ENCODE results near the gene OPA1.

The OPA1 gene

DNA sequence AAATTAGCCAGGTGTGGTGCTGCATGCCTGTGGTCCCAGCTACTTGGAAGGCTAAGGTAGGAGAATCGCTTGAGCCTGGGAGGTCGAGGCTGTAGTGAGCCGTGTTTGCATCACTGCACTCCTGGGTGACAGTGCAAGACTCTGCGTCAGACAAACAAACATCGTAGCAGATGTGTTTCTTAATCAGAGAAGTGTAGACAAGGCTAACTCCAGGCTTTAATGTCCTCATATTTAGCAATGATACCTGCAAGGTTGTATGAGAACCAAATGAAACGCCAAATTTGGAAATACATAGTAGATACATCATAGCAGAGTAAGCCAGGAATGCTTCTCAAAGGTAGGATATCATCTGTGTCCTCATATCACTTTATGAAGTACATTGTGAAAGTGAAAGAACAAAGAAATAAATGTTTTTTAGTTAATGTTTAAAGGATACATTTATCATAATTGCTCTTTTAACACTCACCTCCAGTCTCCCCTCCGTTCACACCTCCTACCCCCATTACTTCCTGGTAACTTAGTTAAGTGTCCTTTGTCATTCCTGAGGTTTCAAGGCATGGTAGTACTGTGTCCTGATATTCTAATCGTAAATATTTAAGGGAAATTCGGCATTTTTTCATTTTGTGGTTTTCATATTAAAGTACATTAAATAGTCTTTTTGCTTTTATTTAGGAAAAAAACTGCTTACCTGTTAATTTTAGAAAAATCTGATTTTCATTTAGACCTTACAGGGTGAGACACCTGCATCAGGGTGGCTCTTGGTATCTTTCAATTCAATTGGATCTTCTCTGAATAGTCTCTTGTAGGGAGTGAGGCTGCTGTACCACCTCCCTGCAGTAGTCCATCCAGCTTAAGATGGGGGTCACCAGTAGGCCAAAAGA, 96.1 kb downstream of the OPA1 start:
- Histone ChIP-seq H3K9ac (ENCODE audit: low read depth, low read length) (no peak overlapping the region), H3K4me3 (ENCODE audit: low read length) (no peak overlapping the region), H3K27me3 (ENCODE audit: control insufficient read depth, insufficient read depth, low read length) (no peaks in the 10 kb centered on the region), H3K9me3 (replicated peaks; ENCODE audit: low read length) (no peaks in the 10 kb centered on the region), H3K4me2 (ENCODE audit: low read length) (no peak overlapping the region), H3K4me1 (ENCODE audit: control insufficient read depth, insufficient read depth, low read length) (no peaks in the 10 kb centered on the region), H3K36me3 (ENCODE audit: insufficient read depth, low read length) (peaks cover 19% of the 10 kb centered on the region)

- Histone ChIP-seq H3K9me3 (replicated peaks; ENCODE audit: low read length) (no peaks in the 10 kb centered on the region), H3K4me1 (ENCODE audit: control insufficient read depth, insufficient read depth, low read length) (no peaks in the 10 kb centered on the region), H3K9ac (ENCODE audit: low read depth, low read length) (no peak overlapping the region), H3K27me3 (ENCODE audit: control insufficient read depth, insufficient read depth, low read length) (no peaks in the 10 kb centered on the region), H3K4me3 (ENCODE audit: low read length) (no peak overlapping the region), H3K36me3 (ENCODE audit: insufficient read depth, low read length) (peaks cover 21% of the 10 kb centered on the region), H3K4me2 (ENCODE audit: low read length) (no peak overlapping the region)
These were observed 100.8 kb downstream of the OPA1 start for GRCh38 chr3:193693774-193694173.

GRCh38 chr3:193701953-193702635, 109.1 kb downstream of the OPA1 start:
- H3K36me3 ChIP-seq (ENCODE audit: insufficient read depth, low read length): no peaks in the 10 kb centered on the region
- H3K4me3 ChIP-seq (ENCODE audit: low read length): no peak overlapping the region
- no peak overlapping the region for H3K4me2 ChIP-seq (ENCODE audit: low read length)
- no peaks in the 10 kb centered on the region for H3K9me3 ChIP-seq (replicated peaks; ENCODE audit: low read length)
- H3K27me3 ChIP-seq (ENCODE audit: control insufficient read depth, insufficient read depth, low read length): no peaks in the 10 kb centered on the region
- H3K9ac ChIP-seq (ENCODE audit: low read depth, low read length): no peak overlapping the region
- H3K4me1 ChIP-seq (ENCODE audit: control insufficient read depth, insufficient read depth, low read length): no peaks in the 10 kb centered on the region

DNA sequence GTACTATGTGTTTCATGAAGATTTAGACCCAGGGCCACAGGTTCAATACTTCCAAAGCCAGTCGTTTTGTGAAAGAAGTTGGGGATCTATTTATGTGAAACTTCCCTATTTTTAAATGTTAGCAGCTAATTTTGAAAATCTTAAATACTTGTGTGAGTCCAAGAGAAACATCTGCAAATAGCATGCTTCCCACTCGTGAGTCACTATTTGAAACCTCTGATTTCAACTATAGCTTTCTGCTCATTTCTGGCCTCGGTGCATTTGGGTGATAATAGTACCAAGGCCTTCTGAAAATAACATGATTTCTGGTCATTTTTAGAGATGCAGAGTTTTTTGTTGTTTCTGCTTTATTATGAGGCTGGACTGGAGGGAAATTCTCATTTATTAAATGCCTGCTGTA, 110.0 kb downstream of the OPA1 start:
- Histone ChIP-seq H3K4me3 (ENCODE audit: low read length) (no peak overlapping the region), H3K36me3 (ENCODE audit: insufficient read depth, low read length) (no peaks in the 10 kb centered on the region), H3K27me3 (ENCODE audit: control insufficient read depth, insufficient read depth, low read length) (no peaks in the 10 kb centered on the region), H3K4me2 (ENCODE audit: low read length) (no peak overlapping the region), H3K4me1 (ENCODE audit: control insufficient read depth, insufficient read depth, low read length) (no peaks in the 10 kb centered on the region), H3K9ac (ENCODE audit: low read depth, low read length) (no peak overlapping the region), H3K9me3 (replicated peaks; ENCODE audit: low read length) (no peaks in the 10 kb centered on the region)

- Histone ChIP-seq H3K36me3 (ENCODE audit: insufficient read depth, low read length) (no peaks in the 10 kb centered on the region), H3K9me3 (replicated peaks; ENCODE audit: low read length) (no peaks in the 10 kb centered on the region), H3K4me1 (ENCODE audit: control insufficient read depth, insufficient read depth, low read length) (no peaks in the 10 kb centered on the region), H3K27me3 (ENCODE audit: control insufficient read depth, insufficient read depth, low read length) (no peaks in the 10 kb centered on the region), H3K4me2 (ENCODE audit: low read length) (no peak overlapping the region), H3K4me3 (ENCODE audit: low read length) (no peak overlapping the region), H3K9ac (ENCODE audit: low read depth, low read length) (no peak overlapping the region)
These were observed 111.4 kb downstream of the OPA1 start for GRCh38 chr3:193704431-193704830.

GRCh38 chr3:193708270-193708669, 115.3 kb downstream of the OPA1 start:
- Histone ChIP-seq H3K9ac (ENCODE audit: low read depth, low read length) (no peak overlapping the region), H3K4me2 (ENCODE audit: low read length) (no peak overlapping the region), H3K27me3 (ENCODE audit: control insufficient read depth, insufficient read depth, low read length) (no peaks in the 10 kb centered on the region), H3K4me3 (ENCODE audit: low read length) (no peak overlapping the region), H3K36me3 (ENCODE audit: insufficient read depth, low read length) (no peaks in the 10 kb centered on the region), H3K9me3 (replicated peaks; ENCODE audit: low read length) (no peaks in the 10 kb centered on the region), H3K4me1 (ENCODE audit: control insufficient read depth, insufficient read depth, low read length) (no peaks in the 10 kb centered on the region)

DNA sequence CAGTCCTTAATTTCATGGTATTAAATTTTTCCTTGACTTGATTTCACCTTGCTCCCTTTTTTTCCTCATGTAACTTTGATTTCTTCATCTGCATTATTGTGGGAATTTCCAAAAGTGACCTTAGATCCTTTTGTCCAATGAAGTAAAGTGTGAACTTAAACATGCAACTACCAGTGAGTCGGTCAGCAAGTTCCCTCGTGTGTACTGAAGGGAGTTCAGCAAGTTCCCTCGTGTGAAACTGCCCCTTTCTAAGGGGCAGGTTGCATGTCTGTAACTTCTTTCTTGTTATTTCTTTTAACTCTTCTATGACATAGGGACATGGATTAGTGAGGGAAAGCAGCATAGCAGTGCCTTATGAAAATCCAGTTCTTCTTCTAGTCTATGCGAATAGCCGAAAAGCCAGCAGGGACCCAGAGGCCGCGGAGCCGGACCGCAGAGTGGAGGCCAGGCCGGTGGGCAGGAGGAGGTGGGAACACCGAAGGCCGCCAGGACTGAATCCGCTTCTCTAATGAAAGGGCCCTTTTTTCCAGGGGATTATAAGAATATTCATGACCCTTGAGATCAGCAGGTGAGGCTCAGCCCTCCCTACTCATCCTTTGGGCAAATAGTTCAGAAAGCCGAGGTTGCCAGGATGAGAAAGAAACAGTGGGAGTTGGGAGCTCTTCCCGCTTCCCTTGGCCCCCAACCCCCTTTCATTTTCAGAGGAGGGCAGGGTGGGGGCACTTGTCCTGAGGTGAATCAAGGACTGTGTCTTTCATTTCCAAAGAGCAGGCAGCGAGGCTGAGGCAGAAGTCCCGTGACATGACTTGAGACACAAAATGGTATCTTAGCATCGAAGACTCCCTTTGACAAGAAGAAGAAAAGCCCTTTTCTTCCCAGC, 117.5 kb downstream of the OPA1 start:
- H3K4me3 ChIP-seq (ENCODE audit: low read length): no peak overlapping the region

GRCh38 chr3:193711166-193711485, 118.1 kb downstream of the OPA1 start:
- no peaks in the 10 kb centered on the region for H3K4me1 ChIP-seq (ENCODE audit: control insufficient read depth, insufficient read depth, low read length)
- no peaks in the 10 kb centered on the region for H3K36me3 ChIP-seq (ENCODE audit: insufficient read depth, low read length)
- no peak overlapping the region for H3K9ac ChIP-seq (ENCODE audit: low read depth, low read length)
- H3K4me3 ChIP-seq (ENCODE audit: low read length): no peak overlapping the region
- H3K9me3 ChIP-seq (replicated peaks; ENCODE audit: low read length): peaks cover 5% of the 10 kb centered on the region
- H3K27me3 ChIP-seq (ENCODE audit: control insufficient read depth, insufficient read depth, low read length): no peaks in the 10 kb centered on the region
- no peak overlapping the region for H3K4me2 ChIP-seq (ENCODE audit: low read length)

More for the DNA sequence above, 117.5 kb downstream of the OPA1 start:
- H3K9ac ChIP-seq (ENCODE audit: low read depth, low read length): no peak overlapping the region
- H3K27me3 ChIP-seq (ENCODE audit: control insufficient read depth, insufficient read depth, low read length): no peaks in the 10 kb centered on the region
- H3K4me1 ChIP-seq (ENCODE audit: control insufficient read depth, insufficient read depth, low read length): no peaks in the 10 kb centered on the region
- no peak overlapping the region for H3K4me2 ChIP-seq (ENCODE audit: low read length)
- H3K9me3 ChIP-seq (replicated peaks; ENCODE audit: low read length): peaks cover 5% of the 10 kb centered on the region
- H3K36me3 ChIP-seq (ENCODE audit: insufficient read depth, low read length): no peaks in the 10 kb centered on the region

GRCh38 chr3:193711523-193711963, 118.5 kb downstream of the OPA1 start:
- peaks cover 5% of the 10 kb centered on the region for H3K9me3 ChIP-seq (replicated peaks; ENCODE audit: low read length)
- H3K9ac ChIP-seq (ENCODE audit: low read depth, low read length): no peak overlapping the region
- H3K4me3 ChIP-seq (ENCODE audit: low read length): no peak overlapping the region
- H3K36me3 ChIP-seq (ENCODE audit: insufficient read depth, low read length): no peaks in the 10 kb centered on the region
- H3K27me3 ChIP-seq (ENCODE audit: control insufficient read depth, insufficient read depth, low read length): no peaks in the 10 kb centered on the region
- H3K4me1 ChIP-seq (ENCODE audit: control insufficient read depth, insufficient read depth, low read length): no peaks in the 10 kb centered on the region
- H3K4me2 ChIP-seq (ENCODE audit: low read length): no peak overlapping the region

DNA sequence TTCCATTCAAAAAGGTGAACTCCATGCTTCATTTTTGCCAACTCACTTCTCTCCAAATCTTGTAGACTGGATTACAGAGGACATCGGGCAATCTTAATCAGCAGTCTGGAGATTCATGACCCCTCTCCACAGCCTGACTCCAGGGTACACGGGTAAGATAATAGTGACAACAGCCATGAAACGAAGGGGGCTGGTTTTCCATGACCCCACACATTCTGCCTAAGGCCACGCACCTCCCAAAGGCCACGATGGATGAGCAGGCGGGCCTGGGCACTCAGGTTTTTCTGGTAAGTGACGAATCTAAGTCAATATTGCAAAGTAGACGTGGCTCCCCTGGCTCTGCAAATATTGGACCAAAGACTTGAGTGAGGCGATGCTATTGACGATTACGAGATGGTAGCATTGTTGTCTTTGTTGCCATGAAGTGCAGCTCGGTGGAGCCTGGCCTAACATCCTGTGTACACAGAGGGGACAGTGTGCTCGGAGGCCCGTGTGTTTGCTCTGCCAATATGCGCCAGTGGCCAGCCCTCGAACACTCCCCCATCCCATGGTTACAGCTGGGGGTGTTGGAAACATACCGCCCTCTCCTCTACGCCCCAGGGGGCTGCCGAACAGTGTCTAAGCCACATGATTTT, 119.1 kb downstream of the OPA1 start:
- H3K27me3 ChIP-seq (ENCODE audit: control insufficient read depth, insufficient read depth, low read length): no peaks in the 10 kb centered on the region
- H3K9ac ChIP-seq (ENCODE audit: low read depth, low read length): no peak overlapping the region
- H3K9me3 ChIP-seq (replicated peaks; ENCODE audit: low read length): peaks cover 5% of the 10 kb centered on the region

DNA sequence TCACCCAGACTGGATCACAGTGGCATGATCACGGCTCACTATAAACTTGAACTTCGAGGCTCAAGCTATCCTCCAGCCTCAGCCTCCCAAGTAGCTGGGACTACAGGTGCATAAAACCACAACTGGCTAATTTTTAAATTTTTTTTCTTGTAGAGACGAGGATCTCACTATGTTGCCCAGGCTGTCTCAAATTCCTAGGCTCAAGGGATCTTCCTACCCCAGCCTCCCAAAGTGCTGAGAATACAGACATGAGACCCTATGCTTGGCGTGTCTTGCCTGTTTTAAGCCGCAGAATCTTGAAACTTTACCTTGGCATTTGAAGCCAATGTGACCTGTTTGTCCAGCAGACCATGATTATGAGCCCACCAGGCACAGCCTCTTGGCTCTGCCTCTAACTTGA, 119.9 kb downstream of the OPA1 start:
- Histone ChIP-seq H3K27me3 (ENCODE audit: control insufficient read depth, insufficient read depth, low read length) (no peaks in the 10 kb centered on the region), H3K4me3 (ENCODE audit: low read length) (no peak overlapping the region), H3K9me3 (replicated peaks; ENCODE audit: low read length) (peaks cover 5% of the 10 kb centered on the region), H3K4me1 (ENCODE audit: control insufficient read depth, insufficient read depth, low read length) (no peaks in the 10 kb centered on the region), H3K9ac (ENCODE audit: low read depth, low read length) (no peak overlapping the region), H3K36me3 (ENCODE audit: insufficient read depth, low read length) (no peaks in the 10 kb centered on the region), H3K4me2 (ENCODE audit: low read length) (no peak overlapping the region)

More for the DNA sequence above, 119.1 kb downstream of the OPA1 start:
- H3K4me3 ChIP-seq (ENCODE audit: low read length): no peak overlapping the region
- no peaks in the 10 kb centered on the region for H3K36me3 ChIP-seq (ENCODE audit: insufficient read depth, low read length)
- no peaks in the 10 kb centered on the region for H3K4me1 ChIP-seq (ENCODE audit: control insufficient read depth, insufficient read depth, low read length)
- H3K4me2 ChIP-seq (ENCODE audit: low read length): no peak overlapping the region

Measured in skeletal muscle satellite cell (primary cell).